Panc1 (cell line): ENCODE data around the gene FGL2.

Source experiments
- CTCF ChIP-seq: fragments of 450-650 bp; IDR thresholded peaks from 2 replicates; pipeline ENCODE4 v1.5.1; 2017; ENCODE audit warnings: mild to moderate bottlenecking
- REST ChIP-seq, 2 experiments: IDR thresholded peaks; 2 replicates each; pipeline ENCODE4 v1.6.1; 2011 to 2012; ENCODE audit warnings: low read depth in 2 of 2, control low read depth in 1 of 2, low read length in 1 of 2, mild to moderate bottlenecking in 1 of 2, moderate library complexity in 1 of 2; ENCODE audit not compliant: insufficient read depth in 1 of 2
- SIN3A ChIP-seq: IDR thresholded peaks from 2 replicates; pipeline ENCODE4 v1.6.1; 2012; ENCODE audit warnings: low read depth, mild to moderate bottlenecking, low read length, moderate library complexity, borderline replicate concordance; ENCODE audit not compliant: insufficient read depth
- TCF7L2 ChIP-seq: IDR thresholded peaks from 2 replicates; pipeline ENCODE4 v1.6.1; 2011; ENCODE audit warnings: mild to moderate bottlenecking, low read depth, low read length, inconsistent platforms

DNA sequence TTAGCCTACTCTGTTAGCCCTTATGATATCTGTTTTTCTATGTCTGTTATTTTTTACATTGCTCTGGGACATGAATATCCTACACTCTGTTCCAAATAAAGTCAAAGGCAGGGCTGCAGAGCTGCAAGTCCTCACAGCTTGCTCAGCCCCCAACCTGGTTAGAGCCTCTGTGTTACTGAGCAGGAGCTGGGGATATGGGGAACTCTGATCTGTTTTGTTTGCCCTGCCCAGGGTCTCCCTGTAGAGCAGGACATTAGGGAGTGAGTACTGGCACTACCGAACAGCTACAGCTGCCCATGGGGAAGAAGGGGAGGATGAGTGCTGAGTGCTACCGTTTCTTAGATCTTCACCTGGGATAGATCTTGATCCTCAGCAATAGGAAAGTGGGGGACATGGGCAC, 32.8 kb upstream of the FGL2 start:
- TF ChIP-seq CTCF: no peak
- TF ChIP-seq REST (IDR thresholded peaks at IDR 0.05; ENCODE audit: insufficient read depth in 1 of 2, low read depth in 2 of 2, low read length in 1 of 2): no peak
- TF ChIP-seq TCF7L2: no peak
- TF ChIP-seq SIN3A: no peak
